ENCODE data around the gene ST3GAL4. TPM values are rescaled to one million over a fixed set of nuclear protein-coding genes. Genes with fewer than 3 reads are reported as not detected.
"Not testable (repeated sequence)": the region's sequence is repeated elsewhere in the genome, so short reads cannot be mapped to it uniquely, and the experiment has no call there.

Gene ST3GAL4, protein sequence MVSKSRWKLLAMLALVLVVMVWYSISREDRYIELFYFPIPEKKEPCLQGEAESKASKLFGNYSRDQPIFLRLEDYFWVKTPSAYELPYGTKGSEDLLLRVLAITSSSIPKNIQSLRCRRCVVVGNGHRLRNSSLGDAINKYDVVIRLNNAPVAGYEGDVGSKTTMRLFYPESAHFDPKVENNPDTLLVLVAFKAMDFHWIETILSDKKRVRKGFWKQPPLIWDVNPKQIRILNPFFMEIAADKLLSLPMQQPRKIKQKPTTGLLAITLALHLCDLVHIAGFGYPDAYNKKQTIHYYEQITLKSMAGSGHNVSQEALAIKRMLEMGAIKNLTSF
- total RNA-seq (26.8 TPM), polyA plus RNA-seq (ENCODE audit: insufficient read depth in 1 of 8, insufficient read length in 8 of 8, low replicate concordance in 1 of 8) (10 to 100 TPM; 25.2 to 34.4 (median 29.7) TPM)
- long read RNA-seq, donor 1, partial matches to known transcripts = 0 of 4 reads
- long read RNA-seq, donor 1, other reads (novel, unspliced or antisense) = 0 of 4 reads
- long read RNA-seq, donor 2 = 0 reads
- long read RNA-seq, donor 3, transcript ST3GAL4-204 (11 exons, 1,812 nt) = major isoform, 6 of 8 reads
- long read RNA-seq, donor 3, partial matches to known transcripts = 0 of 8 reads
- long read RNA-seq, donor 3, other reads (novel, unspliced or antisense) = 0 of 8 reads
- long read RNA-seq, donor 4, transcript ST3GAL4-204 (11 exons, 1,812 nt) = major isoform, 7 of 7 reads
- long read RNA-seq, donor 4, partial matches to known transcripts = 0 of 7 reads
- long read RNA-seq, donor 4, other reads (novel, unspliced or antisense) = 0 of 7 reads
- long read RNA-seq, donor 5, transcript ST3GAL4-204 (11 exons, 1,812 nt) = major isoform, 7 of 17 reads
- long read RNA-seq, donor 5, partial matches to known transcripts = 5 of 17 reads
- long read RNA-seq, donor 5, other reads (novel, unspliced or antisense) = 0 of 17 reads
- long read RNA-seq, donor 6, transcript ST3GAL4-204 (11 exons, 1,812 nt) = major isoform, 10 of 10 reads
- long read RNA-seq, donor 6, partial matches to known transcripts = 0 of 10 reads
- long read RNA-seq, donor 6, other reads (novel, unspliced or antisense) = 0 of 10 reads
- long read RNA-seq, donor 7, transcript ST3GAL4-204 (11 exons, 1,812 nt) = major isoform, 5 of 7 reads
- long read RNA-seq, donor 7, partial matches to known transcripts = 0 of 7 reads
- long read RNA-seq, donor 7, other reads (novel, unspliced or antisense) = 0 of 7 reads
- long read RNA-seq, donor 8, partial matches to known transcripts = 0 of 1 reads
- long read RNA-seq, donor 8, other reads (novel, unspliced or antisense) = 0 of 1 reads
- long read RNA-seq, donor 9, partial matches to known transcripts = 0 of 4 reads
- long read RNA-seq, donor 9, other reads (novel, unspliced or antisense) = 0 of 4 reads
- long read RNA-seq, donor 10, transcript ST3GAL4-204 (11 exons, 1,812 nt) = major isoform, 6 of 12 reads
- long read RNA-seq, donor 10, partial matches to known transcripts = 6 of 12 reads
- long read RNA-seq, donor 10, other reads (novel, unspliced or antisense) = 0 of 12 reads
- long read RNA-seq, donor 11, partial matches to known transcripts = 0 of 4 reads
- long read RNA-seq, donor 11, other reads (novel, unspliced or antisense) = 0 of 4 reads

DNA sequence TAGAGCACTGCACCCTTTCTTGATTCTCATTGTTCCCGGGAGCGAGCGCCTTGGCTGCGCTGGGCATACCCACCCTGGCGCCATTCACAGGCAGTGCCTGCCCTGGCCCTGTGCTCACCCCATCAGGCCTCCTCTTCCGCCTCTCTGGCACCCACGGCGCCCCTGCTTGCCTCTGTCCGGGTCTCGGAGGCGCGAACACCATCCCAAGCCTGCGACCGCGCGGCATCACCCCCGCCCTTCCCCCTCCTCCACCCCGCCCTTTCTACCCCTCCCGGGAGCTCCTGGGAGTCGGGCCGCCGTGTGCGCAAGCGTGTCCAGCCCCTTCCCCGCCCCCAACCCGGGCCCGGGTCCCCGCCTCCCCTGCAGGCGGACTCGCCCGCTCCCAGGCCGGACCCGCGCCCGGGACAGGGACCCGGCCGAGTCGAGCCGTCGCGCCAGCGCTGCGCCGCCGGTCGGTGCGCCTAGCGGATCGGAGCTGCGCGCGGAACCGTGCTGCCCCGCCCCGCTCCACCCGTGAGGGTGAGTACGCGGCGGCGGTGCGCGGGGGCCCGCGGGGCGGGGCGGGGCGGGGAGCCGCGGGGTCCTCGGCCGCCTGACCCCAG is at the start of gene ST3GAL4:
ST3GAL4 (plus strand) TSS at position 363 of the 602 bp plus-strand sequence. CDS start 50,470 bp downstream, outside the sequence.
- Histone ChIP-seq H3K27me3 (ENCODE audit: control insufficient read depth, insufficient read depth, low read length) (no peaks in the 10 kb centered on the region), H3K4me1 (ENCODE audit: control insufficient read depth, insufficient read depth, low read length) (peaks cover 63% of the 10 kb centered on the region), H3K36me3 (ENCODE audit: control insufficient read depth, insufficient read depth, low read length) (peaks cover 5% of the 10 kb centered on the region), H3K4me3 (ENCODE audit: low read length) (peak within 1 kb of the TSS; percentile 87), H3K27ac (ENCODE audit: low read length) (peak within 1 kb of the TSS; percentile 76), H3K9me3 (replicated peaks; ENCODE audit: control insufficient read depth, low read depth, low read length) (no peaks in the 10 kb centered on the region)
- peak; percentile 93 for DNase-seq
- under 1% methylated on average over 66 of the region's 71 CpGs for WGBS (ENCODE audit: insufficient coverage)

DNA sequence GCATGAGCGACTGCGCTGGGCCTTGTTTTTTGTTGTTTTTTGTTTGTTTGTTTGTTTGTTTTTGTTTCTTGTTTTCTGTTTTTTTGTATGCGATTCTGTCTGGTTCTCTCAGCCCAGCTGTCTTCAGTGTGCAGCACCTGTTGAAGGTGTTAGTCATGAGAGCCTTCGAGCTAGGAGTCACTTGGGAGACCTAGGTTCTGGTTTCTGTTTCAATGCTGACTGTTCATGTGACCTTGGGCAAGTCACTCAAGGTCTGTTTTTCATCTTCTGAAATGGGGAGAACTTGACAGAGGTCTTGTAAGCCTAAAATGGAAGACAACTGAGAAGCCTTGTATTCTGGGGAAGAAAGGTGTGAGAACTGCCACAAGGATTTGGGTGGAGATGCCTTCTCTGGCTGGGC is 49.8 kb upstream of the ST3GAL4 start:
- Histone ChIP-seq H3K27ac (ENCODE audit: low read length) (no peak overlapping the region), H3K27me3 (ENCODE audit: control insufficient read depth, insufficient read depth, low read length) (no peaks in the 10 kb centered on the region), H3K36me3 (ENCODE audit: control insufficient read depth, insufficient read depth, low read length) (peaks cover 21% of the 10 kb centered on the region), H3K4me3 (ENCODE audit: low read length) (no peak overlapping the region), H3K9me3 (replicated peaks; ENCODE audit: control insufficient read depth, low read depth, low read length) (no peaks in the 10 kb centered on the region), H3K4me1 (ENCODE audit: control insufficient read depth, insufficient read depth, low read length) (peaks cover 30% of the 10 kb centered on the region)
- WGBS (ENCODE audit: insufficient coverage) = 60% methylated on average over 1 of the region's 4 CpGs
- no peak for DNase-seq

DNA sequence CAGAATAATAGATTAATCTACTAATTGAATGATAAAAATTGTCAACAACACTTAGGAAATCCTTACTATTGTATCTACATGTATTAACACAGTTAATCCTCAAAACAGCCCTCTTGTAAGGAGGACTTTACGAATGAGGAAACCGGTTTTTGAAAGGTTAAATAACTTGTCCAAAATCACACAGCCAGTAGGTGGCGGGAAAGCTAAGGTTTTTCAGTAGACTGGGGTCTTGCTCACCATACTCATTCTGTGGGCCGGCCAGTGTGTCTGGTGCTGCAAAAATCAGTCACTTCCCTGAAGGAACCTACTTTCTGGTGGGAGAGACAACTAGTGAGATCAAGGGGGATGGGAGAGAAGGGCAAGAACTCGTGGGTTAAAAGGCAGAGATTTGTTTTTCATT is 47.8 kb upstream of the ST3GAL4 start:
- DNase-seq = peak; percentile 75
- WGBS (ENCODE audit: insufficient coverage) = no CpG with 5 or more reads among the region's 5 CpGs
- Histone ChIP-seq H3K9me3 (replicated peaks; ENCODE audit: control insufficient read depth, low read depth, low read length) (no peaks in the 10 kb centered on the region), H3K36me3 (ENCODE audit: control insufficient read depth, insufficient read depth, low read length) (peaks cover 17% of the 10 kb centered on the region), H3K4me1 (ENCODE audit: control insufficient read depth, insufficient read depth, low read length) (peaks cover 36% of the 10 kb centered on the region), H3K27me3 (ENCODE audit: control insufficient read depth, insufficient read depth, low read length) (no peaks in the 10 kb centered on the region), H3K27ac (ENCODE audit: low read length) (peak overlapping the region; percentile 76), H3K4me3 (ENCODE audit: low read length) (no peak overlapping the region)

DNA sequence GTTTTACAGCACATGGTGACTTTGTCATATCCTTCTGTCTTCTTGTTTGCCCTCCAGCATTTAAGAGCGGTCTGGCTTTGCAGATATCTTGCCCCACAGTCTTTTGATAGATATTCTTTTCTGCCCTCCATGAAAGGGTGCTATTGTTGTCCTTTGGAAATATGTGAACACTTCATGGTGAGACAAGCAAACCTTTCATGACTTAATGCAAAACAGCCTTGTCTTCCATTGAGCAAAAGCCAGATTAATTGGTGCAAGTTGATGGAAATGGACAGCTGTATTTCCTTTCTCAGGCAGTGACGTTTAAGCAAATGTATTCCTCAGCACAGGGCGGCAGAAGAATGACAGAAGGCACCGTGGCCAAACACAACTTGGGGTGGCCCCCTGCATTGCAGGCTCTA is 47.2 kb upstream of the ST3GAL4 start:
- Histone ChIP-seq H3K27me3 (ENCODE audit: control insufficient read depth, insufficient read depth, low read length) (no peaks in the 10 kb centered on the region), H3K4me3 (ENCODE audit: low read length) (no peak overlapping the region), H3K27ac (ENCODE audit: low read length) (peak overlapping the region; percentile 76), H3K4me1 (ENCODE audit: control insufficient read depth, insufficient read depth, low read length) (peaks cover 37% of the 10 kb centered on the region), H3K9me3 (replicated peaks; ENCODE audit: control insufficient read depth, low read depth, low read length) (no peaks in the 10 kb centered on the region), H3K36me3 (ENCODE audit: control insufficient read depth, insufficient read depth, low read length) (peaks cover 21% of the 10 kb centered on the region)
- DNase-seq = peak; percentile 80
- 21% methylated on average over 3 of the region's 4 CpGs for WGBS (ENCODE audit: insufficient coverage)

DNA sequence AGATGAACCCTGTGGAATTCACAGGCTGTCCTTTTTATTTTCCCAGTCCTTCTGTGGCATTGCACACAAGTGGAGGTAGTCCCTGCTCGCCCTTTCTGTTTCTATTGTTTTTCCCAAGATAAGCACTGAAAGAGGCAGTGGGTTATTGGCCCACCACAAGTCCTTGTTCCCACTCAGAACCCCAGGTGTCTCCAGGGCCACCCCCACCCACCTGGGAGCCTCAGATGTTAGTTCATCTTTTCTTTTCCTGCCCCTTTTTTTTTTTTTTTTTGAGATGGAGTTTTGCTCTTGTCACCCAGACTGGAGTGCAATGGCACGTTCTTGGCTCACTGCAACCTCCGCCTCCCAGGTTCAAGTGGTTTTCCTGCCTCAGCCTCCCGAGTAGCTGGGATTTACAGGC is 46.7 kb upstream of the ST3GAL4 start:
- not testable (repeated sequence) for H3K9me3 ChIP-seq (replicated peaks; ENCODE audit: control insufficient read depth, low read depth, low read length); H3K27me3 ChIP-seq (ENCODE audit: control insufficient read depth, insufficient read depth, low read length); H3K4me3 ChIP-seq (ENCODE audit: low read length); DNase-seq
- H3K36me3 ChIP-seq (ENCODE audit: control insufficient read depth, insufficient read depth, low read length) = peaks cover 22% of the 10 kb centered on the region
- peaks cover 33% of the 10 kb centered on the region for H3K4me1 ChIP-seq (ENCODE audit: control insufficient read depth, insufficient read depth, low read length)
- H3K27ac ChIP-seq (ENCODE audit: low read length) = peak overlapping the region; percentile 62
- WGBS (ENCODE audit: insufficient coverage) = no CpG with 5 or more reads among the region's 4 CpGs

DNA sequence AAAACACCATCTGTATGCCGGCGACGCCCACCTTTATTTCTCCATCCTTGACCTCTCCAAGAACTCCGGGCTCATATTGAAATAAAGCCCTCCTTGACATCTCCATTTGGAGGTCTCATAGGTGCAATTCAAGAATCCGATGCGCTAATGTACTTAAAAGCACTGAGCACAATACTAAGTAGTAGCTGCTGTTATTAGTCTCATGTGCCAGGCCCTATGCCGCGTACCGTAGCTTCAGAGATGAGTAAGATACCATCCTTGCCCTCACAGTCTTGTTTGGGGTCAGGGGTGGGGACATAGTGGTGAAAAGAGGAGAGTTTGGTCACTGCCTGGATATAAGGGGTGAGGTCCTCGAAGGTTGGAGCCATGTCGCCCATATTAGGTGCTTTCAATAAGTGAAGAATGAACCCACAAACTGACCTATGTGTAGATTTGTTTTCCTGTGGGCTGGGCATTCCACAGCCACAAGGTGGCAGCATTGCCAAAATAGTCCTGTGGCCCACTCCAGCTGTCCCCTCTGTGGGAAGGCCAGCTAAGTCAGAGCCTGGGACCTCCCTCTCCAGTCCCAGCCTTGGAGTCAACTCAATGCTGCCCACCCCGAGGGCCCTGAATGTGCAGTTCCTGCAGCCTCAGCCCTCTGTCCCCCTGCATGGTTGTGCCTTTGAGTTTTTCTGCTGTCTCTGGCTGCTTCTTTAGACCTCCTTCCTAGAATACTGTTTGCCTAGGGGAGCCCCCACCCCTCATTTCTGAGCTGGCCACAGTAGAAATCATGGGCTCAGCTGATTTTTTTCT is 45.1 kb upstream of the ST3GAL4 start:
- peak overlapping the region; percentile 11 for H3K27ac ChIP-seq (ENCODE audit: low read length)
- H3K27me3 ChIP-seq (ENCODE audit: control insufficient read depth, insufficient read depth, low read length) = no peaks in the 10 kb centered on the region
- peaks cover 28% of the 10 kb centered on the region for H3K4me1 ChIP-seq (ENCODE audit: control insufficient read depth, insufficient read depth, low read length)
- WGBS (ENCODE audit: insufficient coverage) = 63% methylated on average over 9 of the region's 12 CpGs
- no peak overlapping the region for H3K4me3 ChIP-seq (ENCODE audit: low read length)
- H3K36me3 ChIP-seq (ENCODE audit: control insufficient read depth, insufficient read depth, low read length) = peaks cover 25% of the 10 kb centered on the region
- DNase-seq = peak; percentile 90
- H3K9me3 ChIP-seq (replicated peaks; ENCODE audit: control insufficient read depth, low read depth, low read length) = no peaks in the 10 kb centered on the region

DNA sequence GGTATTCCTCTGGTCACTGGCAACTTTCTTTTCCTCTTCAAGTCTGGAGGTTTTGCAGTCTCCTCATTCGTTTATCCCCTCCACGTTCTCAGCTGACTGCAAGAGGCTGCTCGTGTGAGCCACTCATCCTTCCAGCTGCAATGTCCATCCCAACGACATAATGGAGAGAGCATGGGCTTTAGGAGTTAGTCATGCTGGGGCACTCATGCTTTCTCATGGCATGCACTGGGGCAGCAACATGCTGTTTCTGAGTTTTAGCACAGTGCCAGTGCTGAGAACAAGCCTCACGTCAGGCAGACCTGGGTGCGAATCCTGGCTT is 44.5 kb upstream of the ST3GAL4 start:
- no peak overlapping the region for H3K4me3 ChIP-seq (ENCODE audit: low read length)
- no peaks in the 10 kb centered on the region for H3K9me3 ChIP-seq (replicated peaks; ENCODE audit: control insufficient read depth, low read depth, low read length)
- no peaks in the 10 kb centered on the region for H3K27me3 ChIP-seq (ENCODE audit: control insufficient read depth, insufficient read depth, low read length)
- peaks cover 22% of the 10 kb centered on the region for H3K36me3 ChIP-seq (ENCODE audit: control insufficient read depth, insufficient read depth, low read length)
- DNase-seq = no peak
- peaks cover 28% of the 10 kb centered on the region for H3K4me1 ChIP-seq (ENCODE audit: control insufficient read depth, insufficient read depth, low read length)
- no CpG with 5 or more reads among the region's 6 CpGs for WGBS (ENCODE audit: insufficient coverage)
- H3K27ac ChIP-seq (ENCODE audit: low read length) = peak overlapping the region; percentile 11

DNA sequence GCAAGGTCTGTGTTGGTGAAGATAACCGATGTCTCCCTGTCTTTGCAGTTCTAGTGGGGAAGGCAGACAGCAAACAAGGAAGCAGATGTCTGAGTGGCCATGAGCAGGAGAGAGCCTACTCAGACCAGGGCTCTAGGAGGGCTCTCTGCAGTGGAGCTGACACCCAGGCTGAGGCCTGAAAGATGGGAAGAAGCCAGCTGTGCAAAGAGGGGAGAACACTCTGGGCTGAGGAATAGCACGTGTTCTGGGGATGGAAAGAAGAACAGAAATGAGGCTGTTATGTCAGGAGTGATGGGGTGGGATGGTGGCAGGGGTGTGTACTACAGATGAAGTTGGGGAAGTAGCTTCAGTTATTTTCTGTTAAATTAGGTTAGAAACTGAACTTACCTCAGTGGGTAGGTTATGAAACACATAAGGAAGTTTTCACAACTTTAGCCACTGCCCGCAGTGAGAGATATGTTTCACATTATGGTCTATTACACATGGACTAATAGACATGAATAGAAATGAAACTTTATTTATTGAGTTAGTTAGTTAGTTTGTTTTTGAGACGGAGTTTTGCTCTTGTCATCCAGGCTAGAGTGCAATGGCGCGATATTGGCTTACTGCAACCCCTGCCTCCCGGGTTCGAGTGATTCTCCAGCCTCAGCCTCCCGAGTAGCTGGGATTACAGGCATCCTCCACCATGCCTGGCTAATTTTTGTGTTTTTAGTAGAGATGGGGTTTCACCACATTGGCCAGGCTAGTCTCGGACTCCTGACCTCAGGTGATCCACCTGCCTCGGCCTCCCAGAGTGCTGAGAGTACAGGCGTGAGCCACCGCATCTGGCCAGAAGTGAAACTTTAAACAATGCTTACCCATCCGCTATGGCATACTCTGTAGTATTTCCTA is 43.8 kb upstream of the ST3GAL4 start:
- H3K4me3 ChIP-seq (ENCODE audit: low read length) = no peak overlapping the region
- H3K27ac ChIP-seq (ENCODE audit: low read length) = no peak overlapping the region
- WGBS (ENCODE audit: insufficient coverage) = 83% methylated on average over 8 of the region's 14 CpGs
- H3K9me3 ChIP-seq (replicated peaks; ENCODE audit: control insufficient read depth, low read depth, low read length) = no peaks in the 10 kb centered on the region
- peaks cover 17% of the 10 kb centered on the region for H3K36me3 ChIP-seq (ENCODE audit: control insufficient read depth, insufficient read depth, low read length)
- H3K4me1 ChIP-seq (ENCODE audit: control insufficient read depth, insufficient read depth, low read length) = peaks cover 28% of the 10 kb centered on the region
- no peak for DNase-seq
- H3K27me3 ChIP-seq (ENCODE audit: control insufficient read depth, insufficient read depth, low read length) = no peaks in the 10 kb centered on the region
